HG03558 (cell line): ENCODE results near the gene STOX1.
"Not testable (repeated sequence)": the region's sequence is repeated elsewhere in the genome, so short reads cannot be mapped to it uniquely, and the experiment has no call there.

Source experiments
- ATAC-seq: cut with Tn5 transposase; IDR thresholded peaks from one replicate; pipeline ENCODE4 v1.9.1; 2021; ENCODE audit warnings: moderate number of reproducible peaks; ENCODE audit not compliant: unreplicated experiment; ENCODE audit errors: extremely low read depth

Gene STOX1

GRCh38 chr10:68828833-68829232 lies 1.5 kb downstream of the STOX1 start:
- no peak for ATAC-seq

GRCh38 chr10:68829521-68829920 lies 2.2 kb downstream of the STOX1 start:
- ATAC-seq = no peak

GRCh38 chr10:68829952-68830351 lies 2.6 kb downstream of the STOX1 start:
- no peak for ATAC-seq

GRCh38 chr10:68831961-68832455 lies 4.7 kb downstream of the STOX1 start:
- ATAC-seq = no peak

GRCh38 chr10:68832601-68833000 lies 5.3 kb downstream of the STOX1 start:
- ATAC-seq = no peak

GRCh38 chr10:68837626-68838322 lies 10.4 kb downstream of the STOX1 start:
- no peak for ATAC-seq

GRCh38 chr10:68840650-68841049 lies 13.3 kb downstream of the STOX1 start:
- not testable (repeated sequence) for ATAC-seq

- ATAC-seq = no peak
These were observed 20.9 kb downstream of the STOX1 start for GRCh38 chr10:68848281-68848680.

- no peak for ATAC-seq
These were observed 21.5 kb downstream of the STOX1 start for GRCh38 chr10:68848806-68849205.

GRCh38 chr10:68856352-68856751 lies 29.0 kb downstream of the STOX1 start:
- no peak for ATAC-seq

- ATAC-seq = no peak
These were observed 29.7 kb downstream of the STOX1 start for GRCh38 chr10:68857005-68857404.

- ATAC-seq = no peak
These were observed 33.9 kb downstream of the STOX1 start for GRCh38 chr10:68861253-68861652.

GRCh38 chr10:68864611-68865010 lies 37.3 kb downstream of the STOX1 start:
- no peak for ATAC-seq

- ATAC-seq = not testable (repeated sequence)
These were observed 40.8 kb downstream of the STOX1 start for GRCh38 chr10:68868173-68868572.

GRCh38 chr10:68869623-68870022 lies 42.3 kb downstream of the STOX1 start:
- no peak for ATAC-seq

GRCh38 chr10:68870061-68870460 lies 42.7 kb downstream of the STOX1 start:
- no peak for ATAC-seq

- ATAC-seq = no peak
These were observed 43.3 kb downstream of the STOX1 start for GRCh38 chr10:68870545-68871104.

- no peak for ATAC-seq
These were observed 43.9 kb downstream of the STOX1 start for GRCh38 chr10:68871105-68871711.

- no peak for ATAC-seq
These were observed 44.5 kb downstream of the STOX1 start for GRCh38 chr10:68871731-68872342.

- no peak for ATAC-seq
These were observed 49.2 kb downstream of the STOX1 start for GRCh38 chr10:68876246-68877138.
